A673 (cell line): ENCODE results near the gene TOP3B. TPM values are rescaled to one million over a fixed set of nuclear protein-coding genes. Genes with fewer than 3 reads are reported as not detected.

Source experiments
- BruUV-seq: library from RNA; stranded (reverse); fragments of 400-500 nt; replicated peaks from 2 replicates; lab custom pipeline; 2021; lab: Mats Ljungman, UMichigan
- CTCF ChIA-PET: fragments of 300-600 bp; sonication (Branson Sonifier 250); formaldehyde crosslinking; loops from one replicate; lab custom pipeline; 2022; ENCODE audit warnings: antibody characterized with exemption; lab: Charles Lee
- POLR2A ChIA-PET: fragments of 300-600 bp; sonication (Branson Sonifier 250); formaldehyde crosslinking; loops from one replicate; lab custom pipeline; 2022; ENCODE audit warnings: antibody characterized with exemption; ENCODE audit not compliant: low non-redundant PET; lab: Charles Lee
- DNase-seq: peaks from one replicate; pipeline ENCODE4 v3.0.0-alpha.2; 2015; ENCODE audit warnings: low spot score
- H3K27ac ChIP-seq: fragments of 200-600 bp; sonication (generic); 2 replicates; pipeline ENCODE4 v1.5.1; 2016; ENCODE audit warnings: mixed run types, low read depth, mild to moderate bottlenecking, mixed read lengths, antibody characterized with exemption, low read length; ENCODE audit not compliant: poor library complexity, severe bottlenecking
- H3K27me3 ChIP-seq: fragments of 200-600 bp; sonication (generic); replicated peaks from 2 replicates; pipeline ENCODE4 v1.6.1; 2017; ENCODE audit warnings: mixed run types, low read depth, mild to moderate bottlenecking, mixed read lengths, antibody characterized with exemption, low read length; ENCODE audit not compliant: insufficient read depth, poor library complexity
- H3K36me3 ChIP-seq: fragments of 200-600 bp; sonication (generic); 2 replicates; pipeline ENCODE4 v1.6.1; 2016; ENCODE audit warnings: mixed run types, mild to moderate bottlenecking, mixed read lengths, antibody characterized with exemption, low read length; ENCODE audit not compliant: insufficient read depth, poor library complexity, severe bottlenecking
- H3K4me1 ChIP-seq: fragments of 200-600 bp; sonication (generic); 2 replicates; pipeline ENCODE4 v1.6.1; 2017; ENCODE audit warnings: mixed run types, mild to moderate bottlenecking, mixed read lengths, antibody characterized with exemption, low read length; ENCODE audit not compliant: insufficient read depth, poor library complexity, severe bottlenecking
- H3K4me3 ChIP-seq: fragments of 200-600 bp; sonication (generic); 2 replicates; pipeline ENCODE4 v1.5.1; 2016; ENCODE audit warnings: low read depth, mixed run types, mild to moderate bottlenecking, mixed read lengths, low read length; ENCODE audit not compliant: poor library complexity, severe bottlenecking
- H3K9me3 ChIP-seq: fragments of 200-600 bp; sonication (generic); 2 replicates; pipeline ENCODE4 v1.6.1; 2016; ENCODE audit warnings: mixed run types, low read depth, mild to moderate bottlenecking, mixed read lengths, antibody characterized with exemption, low read length; ENCODE audit not compliant: poor library complexity, severe bottlenecking
- EZH2 ChIP-seq: fragments of 200-600 bp; sonication (generic); IDR thresholded peaks from 2 replicates; pipeline ENCODE4 v1.6.1; 2017; ENCODE audit warnings: borderline replicate concordance, low read depth, mild to moderate bottlenecking, mixed read lengths, antibody characterized with exemption, low read length; ENCODE audit not compliant: poor library complexity, severe bottlenecking
- intact Hi-C: fragments of 100-400 bp; cut with micrococcal nuclease; formaldehyde crosslinking; loops from one replicate; pipeline ENCODE4 v1.10.0; 2022; ENCODE audit not compliant: unreplicated experiment
- total RNA-seq: library from RNA; stranded (reverse); gene quantifications from 2 replicates; pipeline ENCODE4 v1.2.3, GENCODE V29; 2021
- TF ChIP-seq, protein P1 (sequence below): fragments of 300-800, 200-600 bp; sonication (generic); conservative IDR thresholded peaks from 2 replicates; pipeline ENCODE4 v1.5.1; 2017; ENCODE audit warnings: low read depth, mild to moderate bottlenecking, antibody characterized with exemption, low read length, moderate library complexity, mixed read lengths

Gene TOP3B
- total RNA-seq, 1 experiment from 2014 or later: 60.2 TPM

DNA sequence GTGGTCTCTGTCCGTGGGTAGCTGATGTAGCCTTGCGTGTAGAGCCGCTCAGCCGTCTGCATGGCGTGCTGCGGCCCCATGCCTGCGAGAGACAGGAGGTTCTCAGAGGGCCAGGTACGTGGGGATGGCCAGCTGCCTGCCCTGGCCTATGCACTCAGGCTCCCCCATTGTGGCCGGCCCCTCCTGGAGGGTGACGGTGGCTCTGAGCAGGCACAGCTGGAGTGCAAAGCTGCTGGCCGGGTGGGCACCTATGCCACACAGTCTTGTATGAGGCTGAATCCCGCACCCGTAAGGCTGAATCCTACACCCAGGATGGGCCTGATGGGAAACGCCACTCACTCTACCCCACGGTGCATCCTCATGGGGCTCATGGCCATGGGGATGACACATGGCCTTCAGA lies 18.4 kb downstream of the TOP3B start:
- intact Hi-C loops: no loop called here
- DNase-seq: no peak
- no peak overlapping the region for H3K27ac ChIP-seq
- no peaks in the 10 kb centered on the region for H3K27me3 ChIP-seq
- TF ChIP-seq EZH2: no peak
- TF ChIP-seq, protein P1, sequence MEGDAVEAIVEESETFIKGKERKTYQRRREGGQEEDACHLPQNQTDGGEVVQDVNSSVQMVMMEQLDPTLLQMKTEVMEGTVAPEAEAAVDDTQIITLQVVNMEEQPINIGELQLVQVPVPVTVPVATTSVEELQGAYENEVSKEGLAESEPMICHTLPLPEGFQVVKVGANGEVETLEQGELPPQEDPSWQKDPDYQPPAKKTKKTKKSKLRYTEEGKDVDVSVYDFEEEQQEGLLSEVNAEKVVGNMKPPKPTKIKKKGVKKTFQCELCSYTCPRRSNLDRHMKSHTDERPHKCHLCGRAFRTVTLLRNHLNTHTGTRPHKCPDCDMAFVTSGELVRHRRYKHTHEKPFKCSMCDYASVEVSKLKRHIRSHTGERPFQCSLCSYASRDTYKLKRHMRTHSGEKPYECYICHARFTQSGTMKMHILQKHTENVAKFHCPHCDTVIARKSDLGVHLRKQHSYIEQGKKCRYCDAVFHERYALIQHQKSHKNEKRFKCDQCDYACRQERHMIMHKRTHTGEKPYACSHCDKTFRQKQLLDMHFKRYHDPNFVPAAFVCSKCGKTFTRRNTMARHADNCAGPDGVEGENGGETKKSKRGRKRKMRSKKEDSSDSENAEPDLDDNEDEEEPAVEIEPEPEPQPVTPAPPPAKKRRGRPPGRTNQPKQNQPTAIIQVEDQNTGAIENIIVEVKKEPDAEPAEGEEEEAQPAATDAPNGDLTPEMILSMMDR: no peak
- no TSS peak for BruUV-seq
- ChIA-PET CTCF (no interaction called here), POLR2A (no interaction called here)
- H3K9me3 ChIP-seq: no peaks in the 10 kb centered on the region
- H3K4me1 ChIP-seq: no peaks in the 10 kb centered on the region
- H3K36me3 ChIP-seq: peaks cover 57% of the 10 kb centered on the region
- no peak overlapping the region for H3K4me3 ChIP-seq

DNA sequence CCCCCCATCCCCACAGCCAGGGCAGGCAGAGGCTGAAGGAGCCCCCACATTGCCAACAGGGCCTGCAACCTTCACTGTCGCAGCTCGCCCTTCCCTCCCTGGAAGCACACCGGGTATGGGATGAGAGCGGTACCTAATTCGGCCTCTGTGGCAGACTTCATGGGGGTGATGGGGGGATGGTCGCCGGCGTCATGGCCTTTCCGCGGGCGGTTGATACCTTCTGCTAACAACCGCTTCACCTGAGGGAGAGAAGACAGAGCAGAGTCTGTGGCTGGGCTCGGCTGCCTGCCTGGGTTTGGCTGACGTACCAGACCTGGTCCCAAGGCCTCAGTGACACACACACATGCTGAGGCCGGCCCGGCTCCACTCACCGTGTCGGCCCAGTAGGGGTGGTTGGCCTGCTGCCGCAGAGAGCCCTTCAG lies 18.8 kb downstream of the TOP3B start:
- Histone ChIP-seq H3K4me3 (no peak overlapping the region), H3K27ac (no peak overlapping the region), H3K36me3 (peaks cover 55% of the 10 kb centered on the region), H3K9me3 (no peaks in the 10 kb centered on the region), H3K27me3 (no peaks in the 10 kb centered on the region), H3K4me1 (no peaks in the 10 kb centered on the region)
- ChIA-PET CTCF (no interaction called here), POLR2A (no interaction called here)
- no peak for DNase-seq
- no TSS peak for BruUV-seq
- intact Hi-C loops: no loop called here
- TF ChIP-seq EZH2: no peak
- TF ChIP-seq, protein P1: no peak

DNA sequence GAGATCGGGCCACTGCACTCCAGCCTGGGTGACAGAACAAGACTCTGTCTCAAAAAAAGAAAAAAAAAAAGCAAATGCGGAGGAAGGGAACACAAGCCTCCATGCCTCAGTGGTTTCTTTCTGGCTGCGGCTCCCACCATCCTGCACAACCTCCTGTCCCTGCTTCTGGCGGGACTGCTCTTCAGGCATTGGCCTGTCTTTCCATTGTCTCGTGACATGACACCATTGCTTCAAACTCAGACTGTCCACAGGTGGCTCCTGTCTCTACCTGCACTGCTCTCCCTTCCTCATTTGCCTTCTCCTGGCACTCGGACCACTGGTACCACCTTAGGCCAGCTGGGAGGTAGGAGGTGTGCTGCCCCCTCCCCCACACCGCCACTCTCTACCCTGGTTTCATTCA lies 19.3 kb downstream of the TOP3B start:
- ChIA-PET POLR2A (no interaction called here), CTCF (no interaction called here)
- no peak for DNase-seq
- Histone ChIP-seq H3K36me3 (peaks cover 50% of the 10 kb centered on the region), H3K4me3 (no peak overlapping the region), H3K9me3 (no peaks in the 10 kb centered on the region), H3K27ac (no peak overlapping the region), H3K27me3 (no peaks in the 10 kb centered on the region), H3K4me1 (no peaks in the 10 kb centered on the region)
- no TSS peak for BruUV-seq
- intact Hi-C loops: no loop called here
- TF ChIP-seq EZH2: no peak
- TF ChIP-seq, protein P1: no peak
